Stimulated activated CD8-positive, alpha-beta memory T cell treated with anti-CD3 and anti-CD28 coated beads, Interleukin-12 subunit alpha, Interleukin-12 subunit beta, amount 100 ng/mL, for 24 hours (primary cell): Measurements from ENCODE around the gene MMEL1.
"Not testable (repeated sequence)": the region's sequence is repeated elsewhere in the genome, so short reads cannot be mapped to it uniquely, and the experiment has no call there.

Source experiments
- DNase-seq: peaks from one replicate; pipeline ENCODE4 v3.0.0-alpha.2; 2020; ENCODE audit errors: extremely low read depth

MMEL1 gene

GRCh38 chr1:2632561-2633361, at the start of gene MMEL1:
MMEL1 (minus strand) TSS chr1:2633016; CDS start chr1:2629484, 3,532 bp downstream.
- DNase-seq: no peak

- not testable (repeated sequence) for DNase-seq
Measured at GRCh38 chr1:2676726-2677125, 43.9 kb upstream of the MMEL1 start.

- DNase-seq: not testable (repeated sequence)
Measured at GRCh38 chr1:2671656-2672055, 38.8 kb upstream of the MMEL1 start.

- DNase-seq: not testable (repeated sequence)
Measured at GRCh38 chr1:2659806-2660205, 27.0 kb upstream of the MMEL1 start.

- DNase-seq: not testable (repeated sequence)
Measured at GRCh38 chr1:2657909-2658308, 25.1 kb upstream of the MMEL1 start.

GRCh38 chr1:2657124-2657523, 24.3 kb upstream of the MMEL1 start:
- not testable (repeated sequence) for DNase-seq

GRCh38 chr1:2655598-2656434, 23.0 kb upstream of the MMEL1 start:
- DNase-seq: not testable (repeated sequence)

GRCh38 chr1:2654443-2654948, 21.7 kb upstream of the MMEL1 start:
- not testable (repeated sequence) for DNase-seq

- not testable (repeated sequence) for DNase-seq
Measured at GRCh38 chr1:2653741-2654442, 21.1 kb upstream of the MMEL1 start.

GRCh38 chr1:2652926-2653571, 20.2 kb upstream of the MMEL1 start:
- not testable (repeated sequence) for DNase-seq

- not testable (repeated sequence) for DNase-seq
Measured at GRCh38 chr1:2652152-2652925, 19.5 kb upstream of the MMEL1 start.

GRCh38 chr1:2650967-2651645, 18.3 kb upstream of the MMEL1 start:
- DNase-seq: no peak

- no peak for DNase-seq
Measured at GRCh38 chr1:2646837-2647236, 14.0 kb upstream of the MMEL1 start.

GRCh38 chr1:2645776-2646175, 13.0 kb upstream of the MMEL1 start:
- no peak for DNase-seq

GRCh38 chr1:2645143-2645542, 12.3 kb upstream of the MMEL1 start:
- no peak for DNase-seq

- DNase-seq: no peak
Measured at GRCh38 chr1:2644591-2645101, 11.8 kb upstream of the MMEL1 start.

GRCh38 chr1:2644171-2644570, 11.4 kb upstream of the MMEL1 start:
- no peak for DNase-seq

- DNase-seq: no peak
Measured at GRCh38 chr1:2643414-2644077, 10.7 kb upstream of the MMEL1 start.
